HG03442 (cell line): ENCODE data around the gene BMP10.
"Not testable (repeated sequence)": the region's sequence is repeated elsewhere in the genome, so short reads cannot be mapped to it uniquely, and the experiment has no call there.

Experiments used
- ATAC-seq: cut with Tn5 transposase; IDR thresholded peaks from one replicate; pipeline ENCODE4 v1.9.1; 2021; ENCODE audit warnings: mild to moderate bottlenecking, moderate library complexity; ENCODE audit not compliant: unreplicated experiment

The BMP10 gene

GRCh38 chr2:68900496-68901198 lies 29.4 kb upstream of the BMP10 start:
- ATAC-seq = no peak

- ATAC-seq = not testable (repeated sequence)
These were observed 24.8 kb upstream of the BMP10 start for GRCh38 chr2:68895981-68896380.

- no peak for ATAC-seq
These were observed 18.3 kb upstream of the BMP10 start for GRCh38 chr2:68889500-68889899.

GRCh38 chr2:68889021-68889420 lies 17.8 kb upstream of the BMP10 start:
- ATAC-seq = no peak

- ATAC-seq = no peak
These were observed 17.0 kb upstream of the BMP10 start for GRCh38 chr2:68888038-68888704.

- no peak for ATAC-seq
These were observed 14.5 kb upstream of the BMP10 start for GRCh38 chr2:68885811-68886075.

- no peak for ATAC-seq
These were observed 14.0 kb upstream of the BMP10 start for GRCh38 chr2:68885074-68885810.

- ATAC-seq = no peak
These were observed 9.0 kb upstream of the BMP10 start for GRCh38 chr2:68880213-68880612.

- no peak for ATAC-seq
These were observed 8.1 kb upstream of the BMP10 start for GRCh38 chr2:68879296-68879695.

GRCh38 chr2:68878753-68879152 lies 7.6 kb upstream of the BMP10 start:
- ATAC-seq = no peak

- ATAC-seq = no peak
These were observed 7.0 kb upstream of the BMP10 start for GRCh38 chr2:68878071-68878711.

- ATAC-seq = no peak
These were observed 6.0 kb upstream of the BMP10 start for GRCh38 chr2:68877079-68877772.

- ATAC-seq = no peak
These were observed 982 bp downstream of the BMP10 start for GRCh38 chr2:68870215-68870614.

GRCh38 chr2:68865108-68865507 lies 6.1 kb downstream of the BMP10 start:
- no peak for ATAC-seq

GRCh38 chr2:68863996-68864395 lies 7.2 kb downstream of the BMP10 start:
- no peak for ATAC-seq

- no peak for ATAC-seq
These were observed 8.3 kb downstream of the BMP10 start for GRCh38 chr2:68862889-68863288.

GRCh38 chr2:68861330-68861729 lies 9.9 kb downstream of the BMP10 start:
- no peak for ATAC-seq

- ATAC-seq = no peak
These were observed 11.1 kb downstream of the BMP10 start for GRCh38 chr2:68860111-68860510.

GRCh38 chr2:68857855-68858456 lies 13.2 kb downstream of the BMP10 start:
- ATAC-seq = peak; percentile 61

- ATAC-seq = no peak
These were observed 13.9 kb downstream of the BMP10 start for GRCh38 chr2:68857202-68857845.
